NCI-H2107 (cell line): ENCODE measurements around the gene HOXC13.

Experiments used
- DNase-seq: peaks from one replicate; lab custom pipeline; 2025; lab: John Stamatoyannopoulos, UW

Gene HOXC13

GRCh38 chr12:53938326-53939140 lies at the start of gene HOXC13:
Gene HOXC13, plus strand, starts transcription at chr12:53938831. Its CDS starts 76 bp downstream, at chr12:53938907.
- no peak for DNase-seq

- no peak for DNase-seq
Observed at GRCh38 chr12:53890081-53890480, 48.5 kb upstream of the HOXC13 start.

- no peak for DNase-seq
Observed at GRCh38 chr12:53892762-53893395, 45.8 kb upstream of the HOXC13 start.

GRCh38 chr12:53899230-53899629 lies 39.4 kb upstream of the HOXC13 start:
- DNase-seq: no peak

- no peak for DNase-seq
Observed at GRCh38 chr12:53907103-53907502, 31.5 kb upstream of the HOXC13 start.

- no peak for DNase-seq
Observed at GRCh38 chr12:53916788-53917655, 21.6 kb upstream of the HOXC13 start.

- no peak for DNase-seq
Observed at GRCh38 chr12:53924521-53925405, 13.9 kb upstream of the HOXC13 start.

- DNase-seq: no peak
Observed at GRCh38 chr12:53927220-53928029, 11.2 kb upstream of the HOXC13 start.

- DNase-seq: no peak
Observed at GRCh38 chr12:53928054-53928835, 10.4 kb upstream of the HOXC13 start.

GRCh38 chr12:53929527-53929926 lies 9.1 kb upstream of the HOXC13 start:
- no peak for DNase-seq

GRCh38 chr12:53930591-53931255 lies 7.9 kb upstream of the HOXC13 start:
- no peak for DNase-seq

GRCh38 chr12:53931844-53932581 lies 6.6 kb upstream of the HOXC13 start:
- no peak for DNase-seq

GRCh38 chr12:53932915-53933314 lies 5.7 kb upstream of the HOXC13 start:
- DNase-seq: no peak

GRCh38 chr12:53935383-53936341 lies 3.0 kb upstream of the HOXC13 start:
- DNase-seq: no peak

GRCh38 chr12:53937099-53937498 lies 1.5 kb upstream of the HOXC13 start:
- DNase-seq: no peak

- DNase-seq: no peak
Observed at GRCh38 chr12:53937596-53938325, 870 bp upstream of the HOXC13 start.
